SK-N-SH treated with all-trans-retinoic acid at 6 μM for 48 hours (cell line): ENCODE measurements around the gene HIF1A.

Experiments used
- ATAC-seq: fragments of 200-7000 bp; cut with Tn5 transposase; 3 replicates; pipeline ENCODE4 v1.9.1; 2020; ENCODE audit warnings: mild to moderate bottlenecking, moderate library complexity
- ARNTL ChIP-seq: fragments of 450-650 bp; formaldehyde crosslinking; IDR thresholded peaks from 2 replicates; pipeline ENCODE4 v1.5.0; 2020; ENCODE audit warnings: low read depth, mild to moderate bottlenecking, moderate library complexity, borderline replicate concordance
- BACH2 ChIP-seq: fragments of 250-450 bp; sonication (Bioruptor Pico); IDR thresholded peaks from 2 replicates; pipeline ENCODE4 v1.9.0; 2021; ENCODE audit warnings: mild to moderate bottlenecking, borderline replicate concordance
- CREB5 ChIP-seq: fragments of 250-450 bp; sonication (Bioruptor Pico); IDR thresholded peaks from 2 replicates; pipeline ENCODE4 v1.5.1; 2020; ENCODE audit warnings: low read depth, mild to moderate bottlenecking, moderate library complexity
- CSDC2 ChIP-seq: fragments of 250-450 bp; sonication (Bioruptor Pico); IDR thresholded peaks from 2 replicates; pipeline ENCODE4 v1.5.0; 2020; ENCODE audit warnings: mild to moderate bottlenecking, moderate library complexity
- ESRRG ChIP-seq: fragments of 250-450 bp; sonication (Bioruptor Pico); IDR thresholded peaks from 2 replicates; pipeline ENCODE4 v1.6.1; 2021; ENCODE audit warnings: mild to moderate bottlenecking
- GLIS3 ChIP-seq: fragments of 250-450 bp; sonication (Bioruptor Pico); IDR thresholded peaks from 2 replicates; pipeline ENCODE4 v1.5.0; 2020; ENCODE audit warnings: mild to moderate bottlenecking, moderate library complexity
- ISL1 ChIP-seq: fragments of 250-450 bp; sonication (Bioruptor Pico); IDR thresholded peaks from 2 replicates; pipeline ENCODE4 v2.1.2; 2022; ENCODE audit warnings: mild to moderate bottlenecking, moderate library complexity
- OSR1 ChIP-seq: fragments of 250-450 bp; sonication (Bioruptor Pico); IDR thresholded peaks from 2 replicates; pipeline ENCODE4 v1.8.0; 2022; ENCODE audit warnings: moderate library complexity, mild to moderate bottlenecking, inconsistent platforms
- PATZ1 ChIP-seq: fragments of 250-450 bp; sonication (Bioruptor Pico); IDR thresholded peaks from 2 replicates; pipeline ENCODE4 v1.8.0; 2020; ENCODE audit warnings: mild to moderate bottlenecking, moderate library complexity, borderline replicate concordance
- POU6F1 ChIP-seq: fragments of 250-450 bp; sonication (Bioruptor Pico); IDR thresholded peaks from 2 replicates; pipeline ENCODE4 v1.8.0; 2021; ENCODE audit warnings: low read depth, mild to moderate bottlenecking, moderate library complexity, borderline replicate concordance
- PPARA ChIP-seq: fragments of 250-450 bp; sonication (Bioruptor Pico); IDR thresholded peaks from 2 replicates; pipeline ENCODE4 v1.5.0; 2020; ENCODE audit warnings: mild to moderate bottlenecking, borderline replicate concordance
- RARB ChIP-seq: fragments of 250-450 bp; sonication (Bioruptor Pico); IDR thresholded peaks from 2 replicates; pipeline ENCODE4 v1.8.0; 2021; ENCODE audit warnings: mild to moderate bottlenecking, moderate library complexity
- SNAI2 ChIP-seq: fragments of 250-450 bp; sonication (Bioruptor Pico); IDR thresholded peaks from 2 replicates; pipeline ENCODE4 v1.5.0; 2020; ENCODE audit warnings: mild to moderate bottlenecking, moderate library complexity
- TCF4 ChIP-seq: fragments of 250-450 bp; sonication (Bioruptor Pico); IDR thresholded peaks from 2 replicates; pipeline ENCODE4 v1.8.0; 2021; ENCODE audit warnings: mild to moderate bottlenecking, moderate library complexity, borderline replicate concordance
- TOX ChIP-seq: fragments of 250-450 bp; sonication (Bioruptor Pico); IDR thresholded peaks from 2 replicates; pipeline ENCODE4 v1.8.0; 2021; ENCODE audit warnings: mild to moderate bottlenecking, moderate library complexity, borderline replicate concordance
- TSHZ2 ChIP-seq: fragments of 250-450 bp; sonication (Bioruptor Pico); IDR thresholded peaks from 2 replicates; pipeline ENCODE4 v1.5.0; 2020; ENCODE audit warnings: mild to moderate bottlenecking, moderate library complexity
- ZC3H10 ChIP-seq: fragments of 250-450 bp; sonication (Bioruptor Pico); IDR thresholded peaks from 2 replicates; pipeline ENCODE4 v1.5.1; 2021; ENCODE audit warnings: mild to moderate bottlenecking, moderate library complexity
- ZFP3 ChIP-seq: fragments of 250-450 bp; sonication (Bioruptor Pico); IDR thresholded peaks from 2 replicates; pipeline ENCODE4 v1.5.0; 2020; ENCODE audit warnings: mild to moderate bottlenecking, moderate library complexity
- ZFP30 ChIP-seq: fragments of 450-650 bp; formaldehyde crosslinking; IDR thresholded peaks from 2 replicates; pipeline ENCODE4 v1.5.0; 2022; ENCODE audit warnings: mild to moderate bottlenecking, moderate library complexity
- ZNF565 ChIP-seq: fragments of 450-650 bp; formaldehyde crosslinking; conservative IDR thresholded peaks from 2 replicates; pipeline ENCODE4 v1.5.0; 2020; ENCODE audit warnings: low read depth, mild to moderate bottlenecking, moderate library complexity
- ZNF8 ChIP-seq: fragments of 450-650 bp; formaldehyde crosslinking; IDR thresholded peaks from 2 replicates; pipeline ENCODE4 v1.5.0; 2020; ENCODE audit warnings: mild to moderate bottlenecking, moderate library complexity

The HIF1A gene

GRCh38 chr14:61662437-61663311, 32.6 kb upstream of the HIF1A start:
- TF ChIP-seq ZC3H10 (no peak), ARNTL (CRISPR knock-in tag) (no peak), BACH2 (peak; percentile 63; the same call in 1 of the 2 replicates)
- TF ChIP-seq, all 23 proteins: peak for 1
- peak; percentile 49 for ATAC-seq

- no peak for ATAC-seq
- no peak for TF ChIP-seq OSR1 (CRISPR knock-in tag)
- TF ChIP-seq GLIS3 (CRISPR knock-in tag): no peak
- no peak for TF ChIP-seq ESRRG (CRISPR knock-in tag)
- no peak for TF ChIP-seq ZNF8 (CRISPR knock-in tag)
- TF ChIP-seq PATZ1: no peak
- no peak for TF ChIP-seq ZC3H10
- no peak for TF ChIP-seq ZNF565
- no peak for TF ChIP-seq POU6F1 (CRISPR knock-in tag)
- TF ChIP-seq ZFP30 (CRISPR knock-in tag): no peak
- no peak for TF ChIP-seq ARNTL (CRISPR knock-in tag)
- TF ChIP-seq PPARA (CRISPR knock-in tag): no peak
- TF ChIP-seq TOX (CRISPR knock-in tag): no peak
- no peak for TF ChIP-seq ISL1
- no peak for TF ChIP-seq BACH2
Measured at GRCh38 chr14:61663312-61663979, 31.9 kb upstream of the HIF1A start.

- no peak for ATAC-seq
- no peak for TF ChIP-seq ESRRG (CRISPR knock-in tag)
- no peak for TF ChIP-seq PPARA (CRISPR knock-in tag)
- no peak for TF ChIP-seq ZFP3 (CRISPR knock-in tag)
- TF ChIP-seq PATZ1: no peak
- TF ChIP-seq CREB5 (CRISPR knock-in tag): no peak
- no peak for TF ChIP-seq ARNTL (CRISPR knock-in tag)
- no peak for TF ChIP-seq ZNF8 (CRISPR knock-in tag)
- no peak for TF ChIP-seq SNAI2
- TF ChIP-seq POU6F1 (CRISPR knock-in tag): no peak
- no peak for TF ChIP-seq BACH2
- no peak for TF ChIP-seq TSHZ2 (CRISPR knock-in tag)
- no peak for TF ChIP-seq ZNF565
- no peak for TF ChIP-seq CSDC2 (CRISPR knock-in tag)
- TF ChIP-seq ZC3H10: no peak
- no peak for TF ChIP-seq TCF4 (CRISPR knock-in tag)
- TF ChIP-seq OSR1 (CRISPR knock-in tag): no peak
- no peak for TF ChIP-seq RARB (CRISPR knock-in tag)
Measured at GRCh38 chr14:61668282-61668681, 27.0 kb upstream of the HIF1A start.
